Ovary (tissue), 3 donors: ENCODE measurements around the gene IMMP2L.

ENCODE experiments used
- POLR2A ChIP-seq: fragments of 450-650 bp; IDR thresholded peaks from one replicate; pipeline ENCODE4 v1.6.1; 2017; ENCODE audit warnings: antibody characterized with exemption, mild to moderate bottlenecking, moderate library complexity
- TF ChIP-seq, protein P1 (sequence below), 3 donors: fragments of 450-650 bp in 2 of 3; fragments of 200-600 bp in 1 of 3; IDR thresholded peaks; one replicate each; pipeline versions ENCODE4 v1.5.1 to v1.8.0; 2016 to 2022; ENCODE audit warnings: antibody characterized with exemption in 3 of 3, mild to moderate bottlenecking in 1 of 3
- donor health status: DM: no; HTN: no; CAD: no.

DNA sequence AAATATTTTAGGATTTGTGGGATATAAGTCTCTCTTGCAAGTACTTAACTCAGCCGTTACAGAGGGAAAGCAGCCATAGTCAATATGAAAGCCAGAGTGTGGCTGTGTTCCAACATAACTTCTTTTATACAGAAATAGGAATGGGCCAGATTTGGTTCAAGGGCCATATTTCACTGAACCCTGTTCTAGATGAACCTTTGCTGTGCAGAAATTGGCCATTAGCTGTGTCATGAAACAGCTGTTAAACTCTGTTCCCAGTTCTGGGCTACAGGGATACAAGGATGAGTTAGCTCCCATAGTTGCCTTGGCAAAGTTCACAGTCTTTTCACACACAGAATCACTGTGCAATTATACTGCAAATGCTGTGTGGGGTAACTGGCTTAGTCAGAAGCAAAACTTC, 685.3 kb downstream of the IMMP2L start:
- TF ChIP-seq, protein P1, sequence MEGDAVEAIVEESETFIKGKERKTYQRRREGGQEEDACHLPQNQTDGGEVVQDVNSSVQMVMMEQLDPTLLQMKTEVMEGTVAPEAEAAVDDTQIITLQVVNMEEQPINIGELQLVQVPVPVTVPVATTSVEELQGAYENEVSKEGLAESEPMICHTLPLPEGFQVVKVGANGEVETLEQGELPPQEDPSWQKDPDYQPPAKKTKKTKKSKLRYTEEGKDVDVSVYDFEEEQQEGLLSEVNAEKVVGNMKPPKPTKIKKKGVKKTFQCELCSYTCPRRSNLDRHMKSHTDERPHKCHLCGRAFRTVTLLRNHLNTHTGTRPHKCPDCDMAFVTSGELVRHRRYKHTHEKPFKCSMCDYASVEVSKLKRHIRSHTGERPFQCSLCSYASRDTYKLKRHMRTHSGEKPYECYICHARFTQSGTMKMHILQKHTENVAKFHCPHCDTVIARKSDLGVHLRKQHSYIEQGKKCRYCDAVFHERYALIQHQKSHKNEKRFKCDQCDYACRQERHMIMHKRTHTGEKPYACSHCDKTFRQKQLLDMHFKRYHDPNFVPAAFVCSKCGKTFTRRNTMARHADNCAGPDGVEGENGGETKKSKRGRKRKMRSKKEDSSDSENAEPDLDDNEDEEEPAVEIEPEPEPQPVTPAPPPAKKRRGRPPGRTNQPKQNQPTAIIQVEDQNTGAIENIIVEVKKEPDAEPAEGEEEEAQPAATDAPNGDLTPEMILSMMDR (IDR thresholded peaks at IDR 0.05): no peak
- no peak for TF ChIP-seq POLR2A
